Measurements from ENCODE around the gene DNMT3B. TPM values are rescaled to one million over a fixed set of nuclear protein-coding genes. Genes with fewer than 3 reads are reported as not detected.
"Not testable (repeated sequence)": the region's sequence is repeated elsewhere in the genome, so short reads cannot be mapped to it uniquely, and the experiment has no call there.

The DNMT3B gene
- under 1 TPM; 0.28 to 0.33 TPM for total RNA-seq
- 0.30 TPM for polyA plus RNA-seq (2013, experiment 1 of 2)
- 0.48 TPM for polyA plus RNA-seq (2013, experiment 2 of 2)
- total RNA-seq, result 0.21 to 7.2 (median 1.7) reads per million in 172 experiments

GRCh38 chr20:32761831-32762753 is at the start of gene DNMT3B:
Gene DNMT3B (plus strand): TSS chr20:32762385. CDS start chr20:32780324, 17,939 bp downstream.
- Mint-ChIP-seq H3K27ac (no peak within 1 kb of the TSS), H3K27me3 (no peaks in the 10 kb centered on the region), H3K36me3 (ENCODE audit: low read depth) (no peaks in the 10 kb centered on the region), H3K9me3 (no peaks in the 10 kb centered on the region), H3K4me1 (ENCODE audit: low read depth) (peaks cover 13% of the 10 kb centered on the region), H3K4me3 (peak within 1 kb of the TSS; percentile 89)
- no peaks in the 10 kb centered on the region for H3K36me3 ChIP-seq (ENCODE audit: insufficient read depth, low read length)
- H3K27ac ChIP-seq (ENCODE audit: low read depth in 1 of 2, low read length in 2 of 2), result no peak within 1 kb of the TSS
- ChIA-PET CTCF (interaction anchor here (1.1 to 2.7 kb wide), 5 partner anchors 9 to 21 kb away, joined by 3 to 16 read pairs (median 4); partner anchors contain the start of gene COMMD7), POLR2A (interaction anchor here (1.2 to 2.4 kb wide), 3 partner anchors 9 to 24 kb away, joined by 5 to 22 read pairs (median 11); partner anchors contain the start of gene COMMD7)
- ATAC-seq (ENCODE audit: poor library complexity), result peak; percentile 76
- no peaks in the 10 kb centered on the region for H3K27me3 ChIP-seq (ENCODE audit: control insufficient read depth in 1 of 2, insufficient read depth in 2 of 2, low read length in 2 of 2)
- no peak for TF ChIP-seq CTCF (IDR thresholded peaks at IDR 0.05)
- intact Hi-C loops (cut with DNase I, micrococcal nuclease), result loop anchor here in 1 of 2 experiments (1.0 kb wide), 1 partner anchor 19 kb away; the partner anchor contains the start of gene COMMD7
- peaks cover 20% of the 10 kb centered on the region for H3K4me1 ChIP-seq (ENCODE audit: insufficient read depth, low read length)
- H3K9me3 ChIP-seq (ENCODE audit: control insufficient read depth in 1 of 2, insufficient read depth in 1 of 2, low read length in 2 of 2), result no peaks in the 10 kb centered on the region
- DNase-seq, result peak; percentile 31 to 81 (median 66)
- peak within 1 kb of the TSS; percentile 67 for H3K4me3 ChIP-seq (ENCODE audit: low read length)

GRCh38 chr20:32718749-32719348 is 43.3 kb upstream of the DNMT3B start:
- H3K27me3 Mint-ChIP-seq, result no peaks in the 10 kb centered on the region
- Histone ChIP-seq H3K4me3 (ENCODE audit: low read length) (no peak overlapping the region), H3K27me3 (ENCODE audit: control insufficient read depth in 1 of 2, insufficient read depth in 2 of 2, low read length in 2 of 2) (no peaks in the 10 kb centered on the region), H3K36me3 (ENCODE audit: insufficient read depth, low read length) (peaks cover 30% of the 10 kb centered on the region), H3K9me3 (ENCODE audit: control insufficient read depth in 1 of 2, insufficient read depth in 1 of 2, low read length in 2 of 2) (no peaks in the 10 kb centered on the region), H3K27ac (ENCODE audit: low read depth in 1 of 2, low read length in 2 of 2) (no peak overlapping the region), H3K4me1 (ENCODE audit: insufficient read depth, low read length) (peaks cover 2% of the 10 kb centered on the region)
- no peaks in the 10 kb centered on the region for H3K9me3 Mint-ChIP-seq
- no peak for TF ChIP-seq CTCF (IDR thresholded peaks at IDR 0.05)
- intact Hi-C loops (cut with DNase I, micrococcal nuclease), result no loop called here
- no peak for DNase-seq
- no peak for ATAC-seq (ENCODE audit: poor library complexity)
- H3K4me3 Mint-ChIP-seq, result no peak overlapping the region
- H3K36me3 Mint-ChIP-seq (ENCODE audit: low read depth), result peaks cover 47% of the 10 kb centered on the region
- ChIA-PET CTCF (no interaction called here), POLR2A (no interaction called here)
- H3K4me1 Mint-ChIP-seq (ENCODE audit: low read depth), result peaks cover 5% of the 10 kb centered on the region
- no peak overlapping the region for H3K27ac Mint-ChIP-seq

GRCh38 chr20:32727683-32728082 is 34.5 kb upstream of the DNMT3B start:
- Mint-ChIP-seq H3K4me1 (ENCODE audit: low read depth) (peaks cover 21% of the 10 kb centered on the region), H3K27ac (no peak overlapping the region), H3K4me3 (no peak overlapping the region), H3K9me3 (no peaks in the 10 kb centered on the region), H3K36me3 (ENCODE audit: low read depth) (peaks cover 58% of the 10 kb centered on the region), H3K27me3 (no peaks in the 10 kb centered on the region)
- Histone ChIP-seq H3K4me1 (ENCODE audit: insufficient read depth, low read length) (peaks cover 17% of the 10 kb centered on the region), H3K4me3 (ENCODE audit: low read length) (no peak overlapping the region), H3K27ac (ENCODE audit: low read depth in 1 of 2, low read length in 2 of 2) (no peak overlapping the region), H3K36me3 (ENCODE audit: insufficient read depth, low read length) (peaks cover 40% of the 10 kb centered on the region), H3K27me3 (ENCODE audit: control insufficient read depth in 1 of 2, insufficient read depth in 2 of 2, low read length in 2 of 2) (no peaks in the 10 kb centered on the region), H3K9me3 (ENCODE audit: control insufficient read depth in 1 of 2, insufficient read depth in 1 of 2, low read length in 2 of 2) (no peaks in the 10 kb centered on the region)
- ATAC-seq (ENCODE audit: poor library complexity) (no peak), DNase-seq (no peak)
- POLR2A ChIA-PET, result no interaction called here
- intact Hi-C loops (cut with DNase I, micrococcal nuclease), result no loop called here
- no peak for TF ChIP-seq CTCF (IDR thresholded peaks at IDR 0.05)
- CTCF ChIA-PET, result interaction anchor here (1.2 kb wide), 1 partner anchor 51 kb away, joined by 3 read pairs; no protein-coding TSS in a partner anchor

- intact Hi-C loops (cut with DNase I, micrococcal nuclease); H3K4me3 ChIP-seq (ENCODE audit: low read length); POLR2A ChIA-PET; H3K27ac ChIP-seq (ENCODE audit: low read depth in 1 of 2, low read length in 2 of 2); DNase-seq; CTCF ChIA-PET; H3K27me3 Mint-ChIP-seq; H3K27me3 ChIP-seq (ENCODE audit: control insufficient read depth in 1 of 2, insufficient read depth in 2 of 2, low read length in 2 of 2); H3K9me3 ChIP-seq (ENCODE audit: control insufficient read depth in 1 of 2, insufficient read depth in 1 of 2, low read length in 2 of 2); H3K9me3 Mint-ChIP-seq; H3K27ac Mint-ChIP-seq; H3K4me3 Mint-ChIP-seq; ATAC-seq (ENCODE audit: poor library complexity): not testable (repeated sequence)
- peaks cover 40% of the 10 kb centered on the region for H3K36me3 ChIP-seq (ENCODE audit: insufficient read depth, low read length)
- H3K4me1 ChIP-seq (ENCODE audit: insufficient read depth, low read length), result peaks cover 17% of the 10 kb centered on the region
- H3K4me1 Mint-ChIP-seq (ENCODE audit: low read depth), result peaks cover 21% of the 10 kb centered on the region
- peaks cover 58% of the 10 kb centered on the region for H3K36me3 Mint-ChIP-seq (ENCODE audit: low read depth)
Observed at GRCh38 chr20:32728435-32728834, 33.8 kb upstream of the DNMT3B start.
